NCI-H510A treated with DMSO at 0.1 percent for 48 hours (cell line): ENCODE measurements around the gene TFR2.

ENCODE experiments used
- DNase-seq: peaks from one replicate; lab custom pipeline; 2025; lab: John Stamatoyannopoulos, UW

The TFR2 gene

GRCh38 chr7:100612730-100613390 is 28.5 kb downstream of the TFR2 start:
- DNase-seq, result no peak

- peak; percentile 94 for DNase-seq
Measured at GRCh38 chr7:100611983-100612729, 29.2 kb downstream of the TFR2 start, which contains the start of gene MOSPD3. Gene MOSPD3, plus strand, starts transcription at chr7:100612540. Its CDS starts 252 bp downstream, at chr7:100612792.

GRCh38 chr7:100609958-100610357 is 31.4 kb downstream of the TFR2 start:
- no peak for DNase-seq

GRCh38 chr7:100607111-100607510 is 34.2 kb downstream of the TFR2 start:
- no peak for DNase-seq

GRCh38 chr7:100606313-100606712 is 35.0 kb downstream of the TFR2 start:
- no peak for DNase-seq

GRCh38 chr7:100604976-100605911 is 36.1 kb downstream of the TFR2 start:
- DNase-seq, result no peak

GRCh38 chr7:100604028-100604975 is 37.0 kb downstream of the TFR2 start:
- peak; percentile 28 for DNase-seq

GRCh38 chr7:100603726-100604027 is 37.7 kb downstream of the TFR2 start:
- DNase-seq, result no peak

GRCh38 chr7:100602889-100603725 is 38.2 kb downstream of the TFR2 start:
- DNase-seq, result no peak

- DNase-seq, result no peak
Measured at GRCh38 chr7:100600730-100601038, 40.7 kb downstream of the TFR2 start.

- no peak for DNase-seq
Measured at GRCh38 chr7:100599911-100600729, 41.2 kb downstream of the TFR2 start.

- no peak for DNase-seq
Measured at GRCh38 chr7:100598425-100598824, 42.9 kb downstream of the TFR2 start.

GRCh38 chr7:100595188-100595587 is 46.2 kb downstream of the TFR2 start:
- DNase-seq, result no peak

- no peak for DNase-seq
Measured at GRCh38 chr7:100591596-100591995, 49.8 kb downstream of the TFR2 start.

- DNase-seq, result no peak
Measured at GRCh38 chr7:100590077-100590737, 51.1 kb downstream of the TFR2 start.

- DNase-seq, result no peak
Measured at GRCh38 chr7:100589341-100589947, 51.9 kb downstream of the TFR2 start.

GRCh38 chr7:100588438-100588837 is 52.9 kb downstream of the TFR2 start:
- no peak for DNase-seq

GRCh38 chr7:100586266-100587025 is 54.9 kb downstream of the TFR2 start, which contains the start of gene FBXO24:
Gene FBXO24, plus strand, starts transcription at chr7:100586328. Its CDS starts 298 bp downstream, at chr7:100586626.
- DNase-seq, result peak; percentile 97
